ENCODE results near the gene DEFB116.
"Not testable (repeated sequence)": the region's sequence is repeated elsewhere in the genome, so short reads cannot be mapped to it uniquely, and the experiment has no call there.

Gene DEFB116, protein sequence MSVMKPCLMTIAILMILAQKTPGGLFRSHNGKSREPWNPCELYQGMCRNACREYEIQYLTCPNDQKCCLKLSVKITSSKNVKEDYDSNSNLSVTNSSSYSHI

DNA sequence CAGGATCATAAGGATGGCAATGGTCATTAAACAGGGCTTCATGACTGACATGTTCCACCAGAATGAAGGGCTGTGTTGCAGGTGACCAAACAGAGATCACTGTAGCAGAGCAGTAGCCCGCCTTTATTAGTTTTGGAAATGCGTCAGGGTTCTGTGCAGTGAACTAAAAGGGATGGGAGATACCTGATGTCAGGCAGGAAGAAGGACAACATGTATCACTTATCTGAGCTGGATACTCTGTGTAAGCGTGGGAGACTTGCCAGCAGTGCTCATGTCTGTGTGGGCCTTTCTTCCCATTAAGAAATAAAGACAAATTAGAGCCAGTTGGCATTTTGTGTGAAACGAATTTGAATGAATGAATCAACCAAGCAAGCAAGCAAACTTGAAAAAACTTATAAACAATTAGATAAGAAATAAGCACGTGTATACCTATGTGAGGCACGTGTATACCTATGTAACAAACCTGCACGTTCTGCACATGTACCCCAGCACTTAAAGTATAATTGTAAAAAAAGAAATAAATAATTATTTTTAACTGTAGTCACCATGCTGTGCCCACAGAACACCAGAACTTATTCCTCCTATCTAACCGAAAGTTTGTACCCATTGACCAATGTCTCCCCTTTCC is at the start of gene DEFB116:
Gene DEFB116 (minus strand): TSS at position 51 of the 628 bp plus-strand sequence. CDS start 0 bp downstream, at position 51.
- DNase-seq (ENCODE audit: low spot score): no peak

DNA sequence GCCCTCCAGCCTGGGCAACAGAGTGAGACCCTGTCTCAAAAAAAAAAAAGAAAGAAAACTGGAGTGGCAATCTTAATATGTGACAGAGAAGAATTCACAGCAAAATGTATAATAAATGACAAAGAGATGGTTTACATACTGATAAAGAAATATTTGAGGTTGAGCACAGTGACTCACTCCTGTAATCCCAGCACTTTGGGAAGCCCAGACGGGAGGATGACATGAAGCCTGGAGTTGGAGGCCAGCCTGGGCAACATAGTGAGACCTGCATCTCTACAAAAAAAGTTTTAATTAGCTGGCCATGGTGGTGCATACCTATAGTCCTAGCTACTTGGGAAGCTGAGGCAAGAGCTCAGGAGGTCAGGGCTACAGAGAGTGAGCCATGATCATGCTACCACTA is 47.6 kb upstream of the DEFB116 start:
- DNase-seq (ENCODE audit: low spot score): no peak

- no peak for DNase-seq (ENCODE audit: low spot score)
These were observed 33.1 kb upstream of the DEFB116 start for GRCh38 chr20:31341470-31341869.

DNA sequence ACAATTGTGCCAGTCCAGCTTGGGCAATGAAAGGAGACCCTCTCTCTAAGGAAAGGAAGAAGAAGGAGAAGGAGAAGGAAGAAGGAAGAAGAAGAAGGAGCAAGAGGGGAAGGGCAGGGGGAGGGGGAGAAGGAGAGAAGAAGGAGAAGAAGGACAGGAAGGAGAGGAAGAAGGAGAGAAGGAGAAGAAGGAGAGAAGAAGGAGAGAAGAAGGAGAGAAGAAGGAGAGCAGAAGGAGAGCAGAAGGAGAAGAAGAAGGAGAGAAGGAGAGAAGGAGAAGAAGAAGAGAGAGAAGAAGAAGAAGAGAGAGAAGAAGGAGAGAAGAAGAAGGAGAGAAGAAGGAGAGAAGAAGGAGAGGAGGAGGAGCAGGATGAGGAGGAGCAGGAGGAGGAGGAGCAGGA is 22.5 kb upstream of the DEFB116 start:
- DNase-seq (ENCODE audit: low spot score): no peak

GRCh38 chr20:31322504-31322903 is 14.1 kb upstream of the DEFB116 start:
- no peak for DNase-seq (ENCODE audit: low spot score)

DNA sequence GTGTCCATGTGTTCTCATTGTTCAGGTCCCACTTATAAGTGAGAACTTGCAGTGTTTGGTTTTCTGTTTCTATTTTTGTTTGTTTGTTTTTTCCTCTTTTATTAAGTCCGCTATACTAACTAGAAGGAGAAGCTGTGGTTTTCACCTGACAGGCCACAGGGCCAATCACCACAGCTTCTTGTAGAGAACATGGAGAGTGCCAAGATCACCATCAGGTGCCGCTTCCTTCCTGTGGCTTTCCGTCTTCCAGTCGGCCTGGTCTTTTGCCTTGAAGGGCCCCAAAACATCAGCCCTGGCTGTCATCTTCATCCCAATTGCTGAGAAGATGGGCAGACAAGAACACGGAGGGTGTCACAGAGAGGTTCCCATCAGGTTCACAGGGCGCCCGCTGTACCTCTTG is 23.4 kb downstream of the DEFB116 start:
- DNase-seq (ENCODE audit: low spot score): not testable (repeated sequence)

DNA sequence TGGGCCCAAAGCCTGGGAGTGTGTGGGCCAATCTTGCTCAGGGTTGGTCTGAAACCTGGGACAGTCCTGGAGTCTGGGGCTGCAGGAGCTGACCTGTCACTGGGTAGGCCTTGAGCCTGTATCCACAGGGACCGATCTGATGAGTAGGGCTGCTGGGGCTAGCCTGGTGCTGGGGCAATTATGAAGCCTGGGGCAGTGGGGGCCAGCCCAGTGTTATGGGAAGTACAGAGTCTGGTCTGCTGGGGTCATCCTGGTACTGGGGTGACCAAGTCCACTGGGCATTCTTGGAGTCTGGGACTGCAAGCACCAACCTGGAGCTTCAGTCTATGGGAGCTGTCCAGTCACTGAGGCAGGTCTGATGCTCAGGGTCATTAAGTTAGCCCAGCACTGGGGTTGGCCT is 30.2 kb downstream of the DEFB116 start:
- no peak for DNase-seq (ENCODE audit: low spot score)

DNA sequence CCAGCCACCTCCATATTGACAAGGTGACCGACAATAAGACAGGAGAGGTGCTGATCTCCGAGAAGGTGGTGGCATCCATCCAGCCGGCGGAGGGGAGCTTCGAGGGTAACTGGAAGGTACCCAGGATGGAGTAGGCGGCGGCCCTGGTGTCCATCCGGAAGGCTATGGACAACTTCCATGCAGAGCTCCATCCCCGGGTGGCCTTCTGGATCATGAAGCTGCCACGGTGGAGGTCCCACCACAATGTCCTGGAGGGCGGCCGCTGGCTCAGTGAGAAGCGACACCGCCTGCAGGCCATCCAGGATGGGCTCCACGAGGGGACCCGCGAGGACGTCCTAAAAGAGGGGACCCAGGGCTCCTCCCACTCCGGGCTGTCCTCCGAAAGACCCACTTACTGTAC is 33.9 kb downstream of the DEFB116 start:
- DNase-seq (ENCODE audit: low spot score): no peak

- DNase-seq (ENCODE audit: low spot score): no peak
These were observed 48.0 kb downstream of the DEFB116 start for GRCh38 chr20:31260326-31260932.

DNA sequence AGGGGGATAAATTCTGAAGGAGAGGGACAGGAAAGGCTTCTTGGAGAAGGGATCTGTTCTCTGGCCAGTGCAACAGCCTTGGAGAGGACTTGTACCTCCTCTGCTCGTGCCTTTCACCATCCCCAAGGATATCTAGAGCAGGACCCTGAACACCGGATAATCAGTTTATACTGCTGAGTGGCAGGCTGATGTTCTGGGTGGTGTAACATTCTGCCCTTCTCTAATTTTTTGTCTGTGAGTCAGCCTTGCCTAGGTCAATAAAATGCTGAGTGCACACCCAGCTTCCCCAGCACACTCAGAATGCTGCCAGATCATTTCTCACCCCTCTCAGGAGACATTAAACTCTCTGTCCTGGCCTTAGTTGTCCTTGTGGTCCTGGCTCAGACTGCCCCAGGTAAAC is 51.0 kb downstream of the DEFB116 start, which contains the start of gene DEFB115:
Gene DEFB115 (plus strand): TSS at position 301 of the 400 bp plus-strand sequence. CDS start 0 bp downstream, at position 301.
- no peak for DNase-seq (ENCODE audit: low spot score)

- DNase-seq (ENCODE audit: low spot score): no peak
These were observed 51.4 kb downstream of the DEFB116 start for GRCh38 chr20:31256959-31257358.
